ENCODE measurements around the gene VARS2. TPM values are rescaled to one million over a fixed set of nuclear protein-coding genes. Genes with fewer than 3 reads are reported as not detected.
"Not testable (repeated sequence)": the region's sequence is repeated elsewhere in the genome, so short reads cannot be mapped to it uniquely, and the experiment has no call there.

The VARS2 gene
- 59.4 and 60.3 TPM in 2 replicates for total RNA-seq (2021)
- Bru-seq, nascent RNA, result percentile 64 among the genes with signal in this experiment
- BruChase-seq, experiment 1, labeled RNA remaining after a 2-hour chase, result percentile 79 among the genes with signal in this experiment
- percentile 89 among the genes with signal in this experiment for BruChase-seq, experiment 2, labeled RNA remaining after a 6-hour chase
- long read RNA-seq, full-length matches to known transcripts, result 6 of 38 reads
- long read RNA-seq, partial matches to known transcripts, result 10 of 38 reads
- long read RNA-seq, other reads (novel, unspliced or antisense), result 22 of 38 reads

DNA sequence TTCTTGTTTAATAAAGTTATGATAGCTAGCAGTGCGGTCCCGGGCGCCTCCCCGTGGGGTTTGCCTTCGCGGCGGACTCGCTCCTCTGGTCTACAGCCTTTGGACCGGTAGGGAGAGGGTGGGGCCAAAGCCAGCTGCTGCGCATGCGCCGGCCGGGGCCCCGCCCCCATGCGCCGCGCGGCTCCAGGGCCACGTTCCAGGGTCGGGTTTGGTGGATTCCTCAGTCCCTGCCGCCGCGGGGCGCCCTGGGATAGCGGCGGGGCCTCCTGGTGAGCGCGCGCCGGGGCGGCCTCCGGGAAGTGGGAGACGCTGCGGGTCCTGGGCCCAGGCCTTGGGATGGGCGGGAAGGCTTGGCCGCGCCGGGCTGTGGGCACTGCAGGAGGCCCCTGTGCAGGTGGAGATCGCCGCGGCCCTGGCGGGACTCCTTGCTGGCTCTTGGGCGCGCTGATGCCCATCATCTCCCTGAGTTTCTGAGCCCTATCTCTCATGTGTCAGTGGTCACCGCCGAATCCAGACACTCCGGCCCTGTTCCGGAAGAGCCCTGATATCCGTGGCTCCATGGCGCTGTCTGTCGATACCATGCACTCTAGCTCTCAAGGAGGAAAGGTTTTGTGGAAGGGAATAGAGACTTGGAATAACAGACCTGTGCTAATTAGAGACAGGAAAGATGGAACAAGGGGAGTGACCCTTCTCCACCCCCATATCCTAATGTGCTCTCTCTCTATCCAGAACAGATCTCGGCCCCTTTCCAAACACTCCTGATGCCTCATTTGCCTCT is at the start of gene VARS2:
Gene VARS2, plus strand, starts transcription at position 163 of the 778 bp plus-strand sequence. Its CDS starts 599 bp downstream, at position 762.
- H3F3A ChIP-seq (ENCODE audit: insufficient read depth, low read depth), result peaks cover 19% of the 10 kb centered on the region; the same call in 1 of the 2 replicates
- H4K20me1 ChIP-seq (ENCODE audit: insufficient read depth), result no peaks in the 10 kb centered on the region
- H3K4me2 ChIP-seq, result peak within 1 kb of the TSS; percentile 90
- POLR2A ChIA-PET (ENCODE audit: unreplicated experiment), result interaction anchor here (0.6 to 0.7 kb wide), 6 partner anchors 8 to 900 kb away, joined by 3 to 9 read pairs (median 3); no protein-coding TSS in a partner anchor
- peak within 1 kb of the TSS; percentile 84 for H3K4me3 ChIP-seq
- H2AFZ ChIP-seq, result peak within 1 kb of the TSS; percentile 98
- DNase-seq, result peak; percentile 78 to 99
- no peaks in the 10 kb centered on the region for H3K9me2 ChIP-seq (ENCODE audit: insufficient read depth)
- TSS peak; percentile 62 for BruUV-seq (replicated peaks)
- H3K4me1 ChIP-seq (replicated peaks; ENCODE audit: insufficient read depth), result peaks cover 17% of the 10 kb centered on the region
- TF ChIP-seq EZH2 (IDR thresholded peaks at IDR 0.05; ENCODE audit: low read depth), result no peak
- TF ChIP-seq, protein P1, sequence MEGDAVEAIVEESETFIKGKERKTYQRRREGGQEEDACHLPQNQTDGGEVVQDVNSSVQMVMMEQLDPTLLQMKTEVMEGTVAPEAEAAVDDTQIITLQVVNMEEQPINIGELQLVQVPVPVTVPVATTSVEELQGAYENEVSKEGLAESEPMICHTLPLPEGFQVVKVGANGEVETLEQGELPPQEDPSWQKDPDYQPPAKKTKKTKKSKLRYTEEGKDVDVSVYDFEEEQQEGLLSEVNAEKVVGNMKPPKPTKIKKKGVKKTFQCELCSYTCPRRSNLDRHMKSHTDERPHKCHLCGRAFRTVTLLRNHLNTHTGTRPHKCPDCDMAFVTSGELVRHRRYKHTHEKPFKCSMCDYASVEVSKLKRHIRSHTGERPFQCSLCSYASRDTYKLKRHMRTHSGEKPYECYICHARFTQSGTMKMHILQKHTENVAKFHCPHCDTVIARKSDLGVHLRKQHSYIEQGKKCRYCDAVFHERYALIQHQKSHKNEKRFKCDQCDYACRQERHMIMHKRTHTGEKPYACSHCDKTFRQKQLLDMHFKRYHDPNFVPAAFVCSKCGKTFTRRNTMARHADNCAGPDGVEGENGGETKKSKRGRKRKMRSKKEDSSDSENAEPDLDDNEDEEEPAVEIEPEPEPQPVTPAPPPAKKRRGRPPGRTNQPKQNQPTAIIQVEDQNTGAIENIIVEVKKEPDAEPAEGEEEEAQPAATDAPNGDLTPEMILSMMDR (conservative IDR thresholded peaks at IDR 0.05), result peak; percentile 46
- CTCF ChIA-PET, result interaction anchor here (0.5 to 5.7 kb wide), 14 partner anchors 15 to 278 kb away, joined by 3 to 69 read pairs (median 6); partner anchors contain the start of gene PSORS1C1
- H3K27ac ChIP-seq, result peak within 1 kb of the TSS; percentile 46
- H3K9me3 ChIP-seq (ENCODE audit: insufficient read depth, low read depth), result no peaks in the 10 kb centered on the region
- intact Hi-C loops (cut with micrococcal nuclease; ENCODE audit: unreplicated experiment), result loop anchor here (1.0 to 10.0 kb wide), 7 partner anchors 29 to 451 kb away; partner anchors contain the start of gene DDR1
- H3K27me3 ChIP-seq (ENCODE audit: insufficient read depth, low read depth), result no peaks in the 10 kb centered on the region
- 0 out of 2 replicates have a peak, but pooled peaks cover 3% of the 10 kb centered on the region for H3K36me3 ChIP-seq (ENCODE audit: low read depth)
- H3K79me2 ChIP-seq (ENCODE audit: low read depth), result peaks cover under 1% of the 10 kb centered on the region

DNA sequence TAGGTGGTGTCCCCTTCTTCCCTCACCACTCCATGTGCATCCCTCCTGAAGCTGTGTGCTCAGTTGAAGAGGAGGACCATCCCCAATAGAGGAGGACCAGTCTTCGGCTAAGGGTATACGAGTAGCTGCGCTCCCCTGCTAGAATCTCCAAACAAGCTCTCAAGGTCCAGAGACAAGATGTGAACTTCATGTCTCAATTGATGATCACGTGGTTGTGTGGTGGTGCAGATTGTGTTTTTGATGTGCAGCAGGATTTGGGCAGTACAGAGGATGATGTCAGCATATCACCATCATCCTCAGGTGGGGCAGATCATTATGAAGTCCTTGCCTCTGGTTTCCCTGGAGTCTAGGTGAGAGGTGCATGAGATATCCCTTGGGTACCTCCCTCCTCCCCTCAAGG is 49.7 kb upstream of the VARS2 start:
- TF ChIP-seq, protein P1 (conservative IDR thresholded peaks at IDR 0.05), result no peak
- TF ChIP-seq EZH2 (IDR thresholded peaks at IDR 0.05; ENCODE audit: low read depth), result no peak
- no peaks in the 10 kb centered on the region for H3K27me3 ChIP-seq (ENCODE audit: insufficient read depth, low read depth)
- no peak overlapping the region for H3K4me3 ChIP-seq
- no peaks in the 10 kb centered on the region for H4K20me1 ChIP-seq (ENCODE audit: insufficient read depth)
- ChIA-PET POLR2A (ENCODE audit: unreplicated experiment) (no interaction called here), CTCF (no interaction called here)
- intact Hi-C loops (cut with micrococcal nuclease; ENCODE audit: unreplicated experiment), result no loop called here
- no TSS peak for BruUV-seq (replicated peaks)
- no peaks in the 10 kb centered on the region for H3K36me3 ChIP-seq (ENCODE audit: low read depth)
- H3K9me3 ChIP-seq (ENCODE audit: insufficient read depth, low read depth), result peaks cover 17% of the 10 kb centered on the region; the same call in 1 of the 2 replicates
- H3K9me2 ChIP-seq (ENCODE audit: insufficient read depth), result no peaks in the 10 kb centered on the region
- DNase-seq, result no peak
- H3K4me1 ChIP-seq (replicated peaks; ENCODE audit: insufficient read depth), result no peaks in the 10 kb centered on the region
- no peak overlapping the region for H3K4me2 ChIP-seq
- H3K27ac ChIP-seq, result no peak overlapping the region
- peaks cover 1% of the 10 kb centered on the region; the same call in 1 of the 2 replicates for H3F3A ChIP-seq (ENCODE audit: insufficient read depth, low read depth)
- H2AFZ ChIP-seq, result no peak overlapping the region
- no peaks in the 10 kb centered on the region for H3K79me2 ChIP-seq (ENCODE audit: low read depth)

DNA sequence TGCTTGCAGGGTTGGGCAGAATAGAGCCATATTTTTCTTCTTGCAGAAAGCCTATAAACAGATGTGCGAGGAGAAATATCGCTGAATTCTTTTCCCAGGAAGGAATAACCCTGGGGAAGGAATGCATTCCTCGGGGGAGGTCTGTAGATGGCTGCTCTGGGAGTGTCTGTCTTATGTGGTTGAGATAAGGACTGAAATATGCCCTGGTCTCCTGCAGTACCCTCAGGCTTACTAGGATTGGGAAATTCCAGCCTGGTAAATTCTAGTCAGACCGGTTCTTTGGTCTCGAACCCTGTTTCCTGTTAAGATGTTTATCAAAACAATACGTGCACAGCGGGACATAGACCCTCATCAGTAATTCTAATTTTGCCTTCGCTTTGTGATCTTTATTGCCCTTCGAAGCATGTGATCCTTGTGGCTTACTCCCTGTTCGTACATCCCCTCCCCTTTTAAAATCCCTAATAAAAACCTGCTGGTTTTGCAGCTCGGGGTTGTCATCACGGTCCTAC is 44.7 kb upstream of the VARS2 start:
- POLR2A ChIA-PET (ENCODE audit: unreplicated experiment); H3K79me2 ChIP-seq (ENCODE audit: low read depth); intact Hi-C loops (cut with micrococcal nuclease; ENCODE audit: unreplicated experiment); H3K4me2 ChIP-seq; H3K4me3 ChIP-seq; BruUV-seq (replicated peaks); H3K9me2 ChIP-seq (ENCODE audit: insufficient read depth); CTCF ChIA-PET; H3F3A ChIP-seq (ENCODE audit: insufficient read depth, low read depth); H3K27ac ChIP-seq; H2AFZ ChIP-seq; H3K4me1 ChIP-seq (replicated peaks; ENCODE audit: insufficient read depth); H4K20me1 ChIP-seq (ENCODE audit: insufficient read depth); H3K36me3 ChIP-seq (ENCODE audit: low read depth); H3K27me3 ChIP-seq (ENCODE audit: insufficient read depth, low read depth): not testable (repeated sequence)
- DNase-seq, result peak; percentile 41 to 57
- H3K9me3 ChIP-seq (ENCODE audit: insufficient read depth, low read depth), result peaks cover 16% of the 10 kb centered on the region; the same call in 1 of the 2 replicates

Data from PC-9 (cell line).